Thyroid gland (tissue), 4 donors: ENCODE measurements around the gene RIMBP2. TPM values are rescaled to one million over a fixed set of nuclear protein-coding genes. Genes with fewer than 3 reads are reported as not detected.
A peak's percentile ranks its signal among the peaks of the same experiment; 100 is the strongest.
"Not testable (repeated sequence)": the region's sequence is repeated elsewhere in the genome, so short reads cannot be mapped to it uniquely, and the experiment has no call there.

Experiments
- DNase-seq, 2 donors: peaks; one replicate each; pipeline ENCODE4 v3.0.0-alpha.2; 2019
- H3K27ac ChIP-seq, 3 donors: fragments of 200-600 bp; sonication (generic); 1 replicate in 2 of 3; 2 replicates in 1 of 3; pipeline ENCODE4 v1.5.1; 2016 to 2019; ENCODE audit warnings: mild to moderate bottlenecking in 1 of 3, moderate library complexity in 1 of 3
- H3K27me3 ChIP-seq: fragments of 200-600 bp; sonication (generic); one replicate; pipeline ENCODE4 v1.5.1; 2019
- H3K36me3 ChIP-seq, 2 donors: fragments of 200-600 bp; sonication (generic); one replicate each; pipeline ENCODE4 v1.5.1; 2016 to 2019
- H3K4me1 ChIP-seq, 2 donors: fragments of 200-600 bp; sonication (generic); one replicate each; pipeline ENCODE4 v1.5.1; 2017 to 2019
- H3K4me3 ChIP-seq, 3 donors: fragments of 200-600 bp; sonication (generic); replicated peaks in 1 of 3; 1 replicate in 2 of 3; 2 replicates in 1 of 3; pipeline ENCODE4 v1.5.1; 2016; ENCODE audit warnings: mild to moderate bottlenecking in 1 of 3
- H3K9me3 ChIP-seq: fragments of 200-600 bp; sonication (generic); one replicate; pipeline ENCODE4 v1.5.1; 2017
- CTCF ChIP-seq, 6 experiments: fragments of 200-600 bp in 3 of 6; fragments of 450-650 bp in 3 of 6; sonication (generic) in 3 of 6; IDR thresholded peaks; one replicate each; pipeline ENCODE4 v1.5.1; 2016 to 2019; ENCODE audit warnings: antibody characterized with exemption in 6 of 6, mild to moderate bottlenecking in 2 of 6, inconsistent platforms in 1 of 6, moderate library complexity in 1 of 6
- POLR2A ChIP-seq, 2 donors: fragments of 450-650 bp; IDR thresholded peaks; one replicate each; pipeline ENCODE4 v1.6.1; 2017; ENCODE audit warnings: antibody characterized with exemption in 2 of 2, mild to moderate bottlenecking in 2 of 2, moderate library complexity in 1 of 2
- WGBS, 2 donors: methylation state at CpG; one replicate each; pipeline ENCODE4 v1.1.5; 2017; 5-methylcytosine and 5-hydroxymethylcytosine counted together
- intact Hi-C: fragments of 100-400 bp; cut with DNase I; formaldehyde crosslinking; loops from one replicate; pipeline ENCODE4 v1.15.1; 2023
- total RNA-seq, 4 donors: library from RNA; depleted of rRNA; stranded (reverse); fragments of >200 nt; gene quantifications; one replicate each; pipeline ENCODE4 v1.2.3, GENCODE V29; 2016

Gene RIMBP2
- total RNA-seq, 4 donors from 2014 or later = 0.11 to 2.2 (median 0.63) TPM

- intact Hi-C loops = no loop called here
- WGBS, 2 donors = 64 to 71% methylated on average over 10 of the region's 10 CpGs
- no peaks in the 10 kb centered on the region for H3K27me3 ChIP-seq
- H3K36me3 ChIP-seq = no peaks in the 10 kb centered on the region
- H3K4me1 ChIP-seq = no peaks in the 10 kb centered on the region
- no peaks in the 10 kb centered on the region for H3K9me3 ChIP-seq
- DNase-seq = no peak
- no peak overlapping the region for H3K4me3 ChIP-seq
- no peak for TF ChIP-seq CTCF (IDR thresholded peaks at IDR 0.05)
- TF ChIP-seq POLR2A (IDR thresholded peaks at IDR 0.05) = no peak
- no peak overlapping the region for H3K27ac ChIP-seq
These were observed 46.2 kb upstream of the RIMBP2 start for GRCh38 chr12:130762319-130762675.

DNA sequence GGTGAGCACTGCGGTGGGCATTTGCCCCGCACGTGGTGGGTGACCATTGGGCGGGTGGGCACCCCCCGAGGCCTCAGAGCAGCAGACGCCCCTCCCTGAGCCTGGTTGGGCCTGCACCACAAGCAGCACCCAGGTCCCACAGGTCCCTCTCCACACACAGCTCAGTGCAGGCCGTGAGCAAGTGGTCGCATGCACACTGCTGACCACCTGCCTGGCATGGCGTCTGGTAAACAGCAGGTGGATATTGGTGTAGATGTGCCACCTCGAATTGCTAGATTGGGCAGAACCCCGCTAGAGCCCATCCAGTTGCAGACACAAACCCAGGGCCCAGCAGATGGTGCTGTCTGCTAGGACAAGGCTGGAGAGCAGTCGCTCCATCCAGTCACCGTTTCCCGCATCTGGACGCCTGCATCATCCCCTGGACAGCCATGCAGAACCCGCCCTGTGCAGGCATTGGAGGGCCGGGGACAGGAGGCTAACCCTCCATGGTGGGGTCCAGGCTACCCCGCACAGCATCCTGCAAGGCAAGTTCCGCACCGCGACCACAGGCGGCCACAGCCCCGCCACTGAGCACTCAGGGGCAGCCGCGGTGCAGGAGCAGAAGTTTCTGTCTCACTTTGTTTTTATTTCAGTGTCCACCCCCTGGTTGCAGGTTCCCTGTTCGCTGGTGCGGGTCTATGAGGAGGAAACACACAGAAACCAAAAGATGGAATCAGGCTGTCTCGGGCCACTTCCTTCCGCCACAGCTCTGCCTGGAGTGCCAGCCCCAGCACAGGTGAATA is 45.6 kb upstream of the RIMBP2 start:
- H3K4me1 ChIP-seq = no peaks in the 10 kb centered on the region

DNA sequence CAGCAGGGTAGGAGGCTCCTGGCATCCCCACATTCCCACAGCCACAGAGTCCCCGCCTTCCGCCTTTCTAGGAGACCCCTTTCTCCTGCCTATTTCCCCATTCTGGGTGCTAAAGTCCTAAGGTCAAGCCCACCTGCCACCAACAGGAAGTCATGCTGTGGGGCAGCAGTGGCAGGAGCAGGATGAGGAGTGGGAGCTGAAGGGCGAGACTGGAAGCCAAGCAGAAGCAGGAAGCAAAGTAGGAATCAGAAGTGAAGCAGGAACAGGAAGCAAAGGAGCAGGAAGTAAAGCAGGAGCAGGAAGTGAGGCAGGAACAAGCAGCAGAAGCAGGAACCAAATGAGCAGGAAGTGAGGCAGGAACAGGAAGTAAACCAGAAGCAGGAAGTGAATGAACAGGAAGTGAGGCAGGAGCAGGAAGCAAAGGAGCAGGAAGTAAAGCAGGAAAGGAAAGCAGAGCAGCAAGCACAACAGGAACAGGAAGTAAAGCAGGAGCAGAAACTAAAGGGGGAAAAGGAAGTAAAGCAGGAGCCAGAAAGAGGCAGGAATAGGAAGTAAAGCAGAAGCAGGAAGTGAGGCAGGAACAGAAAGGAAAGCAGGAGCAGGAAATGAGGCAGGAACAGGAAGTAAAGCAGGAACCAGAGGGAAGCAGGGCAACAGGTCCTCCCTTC is 38.3 kb upstream of the RIMBP2 start:
- no peaks in the 10 kb centered on the region for H3K36me3 ChIP-seq
- intact Hi-C loops = no loop called here
- no peak overlapping the region for H3K27ac ChIP-seq
- DNase-seq = no peak
- H3K4me3 ChIP-seq = no peak overlapping the region
- H3K27me3 ChIP-seq = no peaks in the 10 kb centered on the region
- TF ChIP-seq POLR2A (IDR thresholded peaks at IDR 0.05) (no peak), CTCF (IDR thresholded peaks at IDR 0.05) (no peak)
- no peaks in the 10 kb centered on the region for H3K9me3 ChIP-seq
- 88 to 95% methylated on average over 3 of the region's 3 CpGs for WGBS, 2 donors
- no peaks in the 10 kb centered on the region for H3K4me1 ChIP-seq

More for the DNA sequence above, 45.6 kb upstream of the RIMBP2 start:
- intact Hi-C loops = no loop called here
- Histone ChIP-seq H3K27ac (no peak overlapping the region), H3K36me3 (no peaks in the 10 kb centered on the region), H3K27me3 (no peaks in the 10 kb centered on the region), H3K9me3 (no peaks in the 10 kb centered on the region), H3K4me3 (no peak overlapping the region)
- peak; percentile 33 to 53 for DNase-seq
- TF ChIP-seq POLR2A (IDR thresholded peaks at IDR 0.05) = no peak
- TF ChIP-seq CTCF (IDR thresholded peaks at IDR 0.05) = peak in 3 of 6 experiments; percentile 14 to 41 (median 22)
- WGBS, 2 donors = 26 to 54% methylated on average over 3 to 27 of the region's 29 CpGs

- no peaks in the 10 kb centered on the region for H3K9me3 ChIP-seq
- H3K36me3 ChIP-seq = no peaks in the 10 kb centered on the region
- no peak overlapping the region for H3K27ac ChIP-seq
- H3K4me1 ChIP-seq = peaks cover 0 to 6% of the 10 kb centered on the region in 2 donors
- H3K27me3 ChIP-seq = no peaks in the 10 kb centered on the region
- intact Hi-C loops = no loop called here
- WGBS, 2 donors = 42 to 44% methylated on average over 20 of the region's 20 CpGs
- TF ChIP-seq POLR2A (IDR thresholded peaks at IDR 0.05) (no peak), CTCF (IDR thresholded peaks at IDR 0.05) (no peak)
- DNase-seq = no peak
- no peak overlapping the region for H3K4me3 ChIP-seq
These were observed 36.7 kb upstream of the RIMBP2 start for GRCh38 chr12:130752692-130753230.

GRCh38 chr12:130752037-130752436 is 35.9 kb upstream of the RIMBP2 start:
- WGBS, 2 donors = 84 to 85% methylated on average over 11 of the region's 11 CpGs
- H3K9me3 ChIP-seq, H3K27me3 ChIP-seq, H3K36me3 ChIP-seq, DNase-seq, H3K4me1 ChIP-seq, H3K4me3 ChIP-seq, H3K27ac ChIP-seq, intact Hi-C loops: not testable (repeated sequence)
